ENCODE data around the gene ADARB2. TPM values are rescaled to one million over a fixed set of nuclear protein-coding genes. Genes with fewer than 3 reads are reported as not detected.

ADARB2 gene
- total and polyA plus RNA-seq, 10 of the 15 experiments (the other 5 are each of a cell fraction or from before 2014, with no cell fraction given): 0.02 to 4.1 (median 0.76) TPM

GRCh38 chr10:1287971-1288401, 449.3 kb downstream of the ADARB2 start:
- no peak overlapping the region for H3K4me2 ChIP-seq (ENCODE audit: control insufficient read depth, insufficient read depth)
- TF ChIP-seq RAD51 (IDR thresholded peaks at IDR 0.05) (0 out of 2 replicates have a peak, but pooled peaks have one; percentile 31), POLR2AphosphoS2 (IDR thresholded peaks at IDR 0.05; ENCODE audit: low read depth, low read length) (no peak)
- RAD21 ChIA-PET (ENCODE audit: unreplicated experiment): no interaction called here
- DNase-seq (ENCODE audit: low read depth, low spot score) (no peak), ATAC-seq (peak; percentile 42), FAIRE-seq (no peak)
- intact Hi-C loops (cut with micrococcal nuclease; ENCODE audit: unreplicated experiment) (no loop called here), in situ Hi-C loops (cut with MboI) (no loop called here)
- no peaks in the 10 kb centered on the region for H4K20me1 ChIP-seq (ENCODE audit: control insufficient read depth, insufficient read depth)
- H3K4me1 ChIP-seq (ENCODE audit: control insufficient read depth, insufficient read depth, low read length): no peaks in the 10 kb centered on the region
- H3K27ac ChIP-seq (ENCODE audit: control insufficient read depth, insufficient read depth): no peak overlapping the region
- SMC1A ChIA-PET (ENCODE audit: uncharacterized antibody, unreplicated experiment): no interaction called here
- CTCF ChIA-PET: no interaction called here
- no peaks in the 10 kb centered on the region for H3K79me2 ChIP-seq (ENCODE audit: control insufficient read depth, insufficient read depth, low read length)
- WGBS (ENCODE audit: insufficient coverage, insufficient replicate concordance, low lambda C conversion rate, missing lambda C conversion rate): 6% methylated on average over 6 of the region's 6 CpGs
- H3K9me3 ChIP-seq (replicated peaks; ENCODE audit: control insufficient read depth, insufficient read depth, low read length): no peaks in the 10 kb centered on the region
- no TSS peak for BruUV-seq (replicated peaks)
- no peak overlapping the region for H3K4me3 ChIP-seq
- no peak overlapping the region for H3K9ac ChIP-seq (ENCODE audit: control insufficient read depth, insufficient read depth, low read length)
- POLR2A ChIA-PET: no interaction called here
- H3K27me3 ChIP-seq (replicated peaks in 1 of 2; ENCODE audit: control insufficient read depth in 2 of 2, insufficient read depth in 2 of 2, low read length in 1 of 2): no peaks in the 10 kb centered on the region
- no peaks in the 10 kb centered on the region for H3K36me3 ChIP-seq (ENCODE audit: control insufficient read depth in 2 of 2, insufficient read depth in 2 of 2, low read length in 1 of 2)
- no peak overlapping the region; the same call in 1 of the 2 replicates for H2AFZ ChIP-seq (ENCODE audit: control insufficient read depth, low read depth, low read length)

GRCh38 chr10:1287487-1287886, 449.8 kb downstream of the ADARB2 start:
- no peak for FAIRE-seq
- ChIA-PET CTCF (no interaction called here), RAD21 (ENCODE audit: unreplicated experiment) (no interaction called here), POLR2A (no interaction called here), SMC1A (ENCODE audit: uncharacterized antibody, unreplicated experiment) (no interaction called here)
- intact Hi-C loops (cut with micrococcal nuclease; ENCODE audit: unreplicated experiment) (no loop called here), in situ Hi-C loops (cut with MboI) (no loop called here)
- TF ChIP-seq SUZ12 (IDR thresholded peaks at IDR 0.05; ENCODE audit: unreplicated experiment) (no peak), JUNB (IDR thresholded peaks at IDR 0.05) (0 out of 2 replicates have a peak, but pooled peaks have one; percentile 13)
- H3K36me3 ChIP-seq (ENCODE audit: control insufficient read depth in 2 of 2, insufficient read depth in 2 of 2, low read length in 1 of 2): no peaks in the 10 kb centered on the region
- H3K4me1 ChIP-seq (ENCODE audit: control insufficient read depth, insufficient read depth, low read length): no peaks in the 10 kb centered on the region
- no peak overlapping the region for H3K4me3 ChIP-seq
- H4K20me1 ChIP-seq (ENCODE audit: control insufficient read depth, insufficient read depth): no peaks in the 10 kb centered on the region
- H3K4me2 ChIP-seq (ENCODE audit: control insufficient read depth, insufficient read depth): no peak overlapping the region
- no TSS peak for BruUV-seq (replicated peaks)
- no peak for ATAC-seq
- H3K9ac ChIP-seq (ENCODE audit: control insufficient read depth, insufficient read depth, low read length): no peak overlapping the region
- H3K9me3 ChIP-seq (replicated peaks; ENCODE audit: control insufficient read depth, insufficient read depth, low read length): no peaks in the 10 kb centered on the region
- DNase-seq (ENCODE audit: low read depth, low spot score): no peak
- H3K27ac ChIP-seq (ENCODE audit: control insufficient read depth, insufficient read depth): no peak overlapping the region
- 57% methylated on average over 7 of the region's 7 CpGs for WGBS (ENCODE audit: insufficient coverage, insufficient replicate concordance, low lambda C conversion rate, missing lambda C conversion rate)
- no peaks in the 10 kb centered on the region for H3K27me3 ChIP-seq (replicated peaks in 1 of 2; ENCODE audit: control insufficient read depth in 2 of 2, insufficient read depth in 2 of 2, low read length in 1 of 2)
- H2AFZ ChIP-seq (ENCODE audit: control insufficient read depth, low read depth, low read length): no peak overlapping the region
- no peaks in the 10 kb centered on the region for H3K79me2 ChIP-seq (ENCODE audit: control insufficient read depth, insufficient read depth, low read length)

All from GM12878 (cell line).